ENCODE measurements around the gene LIN7B.
"Not testable (repeated sequence)": the region's sequence is repeated elsewhere in the genome, so short reads cannot be mapped to it uniquely, and the experiment has no call there.

Gene LIN7B

GRCh38 chr19:49135686-49136085, 21.5 kb downstream of the LIN7B start:
- peaks cover 28% of the 10 kb centered on the region for H3K27me3 Mint-ChIP-seq
- peaks cover 7% of the 10 kb centered on the region for H3K4me1 Mint-ChIP-seq
- no peak for ATAC-seq (ENCODE audit: low read depth)
- no peak overlapping the region for H3K27ac Mint-ChIP-seq
- DNase-seq (ENCODE audit: low spot score in 2 of 2): no peak
- H3K4me3 Mint-ChIP-seq: no peak overlapping the region
- H3K36me3 Mint-ChIP-seq: peaks cover 4% of the 10 kb centered on the region
- H3K9me3 Mint-ChIP-seq: no peaks in the 10 kb centered on the region

DNA sequence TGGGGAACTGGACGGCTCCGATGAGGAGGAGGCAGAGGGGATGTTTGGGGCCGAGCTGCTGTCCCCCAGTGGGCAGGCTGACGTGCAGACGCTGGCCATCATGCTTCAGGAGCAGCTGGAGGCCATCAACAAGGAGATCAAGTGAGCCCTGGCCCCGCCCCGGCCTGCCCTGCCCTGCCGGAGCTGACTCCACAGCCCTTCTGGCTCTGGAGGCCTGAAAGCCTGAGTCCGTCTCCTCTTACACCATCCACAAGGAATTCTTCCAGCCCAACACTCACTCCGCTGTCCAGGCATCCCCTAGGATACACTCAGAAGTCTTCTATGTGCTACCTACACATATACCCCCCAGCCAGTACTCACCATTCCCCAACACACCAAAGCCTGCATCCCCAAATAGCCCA, 22.6 kb downstream of the LIN7B start:
- DNase-seq (ENCODE audit: low spot score in 2 of 2) (no peak), ATAC-seq (ENCODE audit: low read depth) (no peak)
- peaks cover 6% of the 10 kb centered on the region for H3K36me3 Mint-ChIP-seq
- H3K4me1 Mint-ChIP-seq: peaks cover 11% of the 10 kb centered on the region
- peaks cover 32% of the 10 kb centered on the region for H3K27me3 Mint-ChIP-seq
- no peaks in the 10 kb centered on the region for H3K9me3 Mint-ChIP-seq
- H3K4me3 Mint-ChIP-seq: no peak overlapping the region
- no peak overlapping the region for H3K27ac Mint-ChIP-seq

DNA sequence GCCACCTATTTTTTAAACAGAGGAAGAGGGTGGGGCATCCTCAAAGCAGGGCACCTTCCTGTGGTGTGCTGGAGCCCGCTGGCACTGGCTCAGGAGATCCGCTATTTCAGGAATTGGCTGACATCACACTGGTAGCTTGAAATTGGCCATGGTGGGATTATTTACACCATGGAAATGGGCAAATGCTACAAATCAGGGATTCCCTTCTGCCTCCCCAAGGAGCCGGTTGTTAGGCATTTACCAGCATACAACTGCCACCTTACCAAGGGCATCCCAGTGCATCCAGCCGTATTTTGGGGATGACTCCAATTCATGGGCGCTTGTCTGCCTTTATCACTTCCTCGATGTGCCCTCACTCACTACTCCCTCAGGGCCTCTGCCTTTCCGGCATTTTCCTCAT, 26.8 kb downstream of the LIN7B start:
- H3K27me3 Mint-ChIP-seq: peaks cover 34% of the 10 kb centered on the region
- H3K36me3 Mint-ChIP-seq: peaks cover 6% of the 10 kb centered on the region
- peaks cover 16% of the 10 kb centered on the region for H3K4me1 Mint-ChIP-seq
- no peak overlapping the region for H3K27ac Mint-ChIP-seq
- no peak for DNase-seq (ENCODE audit: low spot score in 2 of 2)
- ATAC-seq (ENCODE audit: low read depth): no peak
- H3K9me3 Mint-ChIP-seq: no peaks in the 10 kb centered on the region
- no peak overlapping the region for H3K4me3 Mint-ChIP-seq

DNA sequence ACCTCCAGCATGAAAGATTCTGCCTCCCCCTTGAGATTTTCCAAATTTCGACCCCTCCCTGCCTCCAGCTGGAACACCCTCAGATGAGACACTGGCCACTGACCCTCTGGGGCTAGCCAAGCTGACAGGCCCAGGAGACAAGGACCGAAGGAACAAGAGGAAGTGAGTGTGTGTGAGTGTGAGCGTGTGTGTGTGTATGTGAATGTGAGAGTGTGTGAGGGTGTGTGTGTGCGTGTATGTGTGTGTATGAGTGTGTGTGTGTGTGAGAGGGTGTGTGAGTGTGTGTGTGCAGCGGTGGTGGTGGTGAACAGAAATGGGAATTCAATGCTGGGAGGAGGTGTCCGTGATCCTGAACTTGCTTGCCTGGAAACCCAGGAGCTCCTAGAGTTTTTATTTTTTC, 27.2 kb downstream of the LIN7B start:
- Mint-ChIP-seq H3K27me3 (peaks cover 33% of the 10 kb centered on the region), H3K36me3 (peaks cover 6% of the 10 kb centered on the region), H3K27ac (no peak overlapping the region), H3K4me3 (no peak overlapping the region), H3K4me1 (peaks cover 16% of the 10 kb centered on the region), H3K9me3 (no peaks in the 10 kb centered on the region)
- no peak for ATAC-seq (ENCODE audit: low read depth)
- no peak for DNase-seq (ENCODE audit: low spot score in 2 of 2)

- no peak overlapping the region for H3K27ac Mint-ChIP-seq
- H3K9me3 Mint-ChIP-seq: no peaks in the 10 kb centered on the region
- peaks cover 4% of the 10 kb centered on the region for H3K36me3 Mint-ChIP-seq
Observed at GRCh38 chr19:49142866-49143335, 28.7 kb downstream of the LIN7B start.

DNA sequence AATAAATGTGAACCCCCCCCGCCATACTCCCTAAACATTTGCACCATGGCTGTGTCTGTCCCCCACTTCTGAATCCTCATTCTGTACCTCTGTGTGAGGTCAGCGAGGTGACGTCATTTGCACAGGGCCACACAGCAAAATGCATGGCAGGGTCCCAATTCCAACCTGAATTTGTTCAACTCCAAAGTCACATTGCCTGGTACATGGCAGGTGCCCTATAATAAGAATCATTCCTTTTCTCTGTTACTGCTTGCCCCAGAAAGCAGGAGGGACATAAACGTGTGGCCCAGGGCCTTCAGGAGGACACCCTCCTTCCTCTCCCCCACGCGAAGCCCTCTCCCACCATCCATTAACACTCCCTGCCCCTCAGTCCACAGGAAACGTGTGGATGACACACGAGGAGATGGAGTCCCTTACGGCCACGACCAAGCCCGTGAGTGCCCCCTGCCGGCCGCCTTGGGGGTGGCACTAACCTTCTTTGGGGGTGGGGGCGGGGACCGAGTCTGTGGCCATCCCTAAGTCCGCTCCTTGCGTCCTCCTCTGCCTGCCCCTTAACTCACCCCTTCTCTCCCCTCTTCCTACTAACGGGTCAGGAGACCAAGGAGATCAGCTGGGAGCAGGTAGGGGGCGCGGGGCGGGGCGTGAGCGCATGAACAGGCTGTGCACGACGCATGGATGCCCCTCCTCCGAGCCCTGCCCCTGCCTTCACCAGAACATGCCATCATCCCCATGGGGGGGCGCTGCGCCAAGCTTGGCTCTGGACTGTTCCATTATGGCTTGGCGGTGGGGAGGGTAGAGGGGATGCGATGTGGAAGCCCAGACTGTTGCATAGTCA, 31.6 kb downstream of the LIN7B start:
- Mint-ChIP-seq H3K27ac (no peak overlapping the region), H3K36me3 (peaks cover 4% of the 10 kb centered on the region), H3K9me3 (no peaks in the 10 kb centered on the region), H3K27me3 (peaks cover 41% of the 10 kb centered on the region), H3K4me3 (no peak overlapping the region), H3K4me1 (peaks cover 20% of the 10 kb centered on the region)
- ATAC-seq (ENCODE audit: low read depth) (peak; percentile 46), DNase-seq (ENCODE audit: low spot score in 2 of 2) (peak; percentile 68 to 80)

More at GRCh38 chr19:49142866-49143335, 28.7 kb downstream of the LIN7B start:
- peaks cover 16% of the 10 kb centered on the region for H3K4me1 Mint-ChIP-seq
- DNase-seq (ENCODE audit: low spot score in 2 of 2) (no peak), ATAC-seq (ENCODE audit: low read depth) (peak; percentile 74)
- peaks cover 34% of the 10 kb centered on the region for H3K27me3 Mint-ChIP-seq
- H3K4me3 Mint-ChIP-seq: peak overlapping the region; percentile 72

DNA sequence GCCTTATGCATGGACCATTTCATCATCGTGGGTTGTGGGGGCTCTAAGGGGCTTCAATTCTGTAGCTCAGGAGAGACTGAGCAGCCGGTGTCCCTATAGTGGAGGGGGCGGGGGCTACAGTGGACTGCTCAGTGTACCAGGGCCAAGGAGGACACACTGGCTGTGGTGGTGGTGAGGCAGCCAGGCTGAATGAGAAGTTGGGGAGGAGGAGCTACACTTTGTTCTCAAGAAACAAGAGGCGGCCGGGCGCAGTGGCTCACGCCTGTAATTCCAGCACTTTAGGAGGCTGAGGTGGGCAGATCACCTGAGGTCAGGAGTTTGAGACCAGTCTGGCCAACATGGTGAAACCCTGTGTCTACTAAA, 32.2 kb downstream of the LIN7B start:
- H3K27ac Mint-ChIP-seq; H3K4me3 Mint-ChIP-seq; H3K9me3 Mint-ChIP-seq; H3K36me3 Mint-ChIP-seq; ATAC-seq (ENCODE audit: low read depth); DNase-seq (ENCODE audit: low spot score in 2 of 2): not testable (repeated sequence)
- Mint-ChIP-seq H3K27me3 (peaks cover 38% of the 10 kb centered on the region), H3K4me1 (peaks cover 18% of the 10 kb centered on the region)

DNA sequence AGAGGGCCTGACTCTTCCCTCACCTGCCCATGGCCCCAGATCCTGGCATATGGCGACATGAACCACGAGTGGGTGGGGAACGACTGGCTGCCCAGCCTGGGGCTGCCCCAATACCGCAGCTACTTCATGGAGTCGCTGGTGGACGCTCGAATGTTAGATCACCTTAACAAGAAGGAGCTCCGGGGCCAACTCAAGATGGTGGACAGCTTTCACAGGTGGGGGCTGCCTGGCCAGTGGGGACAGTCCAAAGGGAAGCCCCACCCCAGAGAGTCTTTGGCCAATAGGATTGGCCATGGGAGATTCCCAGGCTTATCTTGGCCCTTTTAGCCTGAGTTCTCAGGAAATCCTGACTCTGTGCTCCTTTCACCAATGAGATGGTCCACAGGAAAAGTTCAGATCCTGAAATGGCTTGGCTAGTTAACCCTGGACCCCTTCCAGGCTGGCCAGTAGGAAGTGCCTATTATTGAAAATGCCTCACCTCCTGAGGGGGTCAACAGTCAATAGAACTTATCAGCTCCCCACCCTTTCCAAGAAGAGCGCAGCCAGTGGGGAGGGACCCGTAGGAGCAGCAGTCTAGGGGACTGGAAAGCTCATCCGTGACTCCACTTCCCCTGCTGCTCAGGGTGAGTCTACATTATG, 34.0 kb downstream of the LIN7B start:
- H3K4me1 Mint-ChIP-seq: peaks cover 11% of the 10 kb centered on the region
- no peaks in the 10 kb centered on the region for H3K9me3 Mint-ChIP-seq
- peaks cover 35% of the 10 kb centered on the region for H3K27me3 Mint-ChIP-seq

GRCh38 chr19:49148784-49149651, 34.8 kb downstream of the LIN7B start:
- Mint-ChIP-seq H3K27ac (peak overlapping the region; percentile 7), H3K27me3 (peaks cover 42% of the 10 kb centered on the region), H3K4me1 (peaks cover 14% of the 10 kb centered on the region), H3K36me3 (peaks cover 3% of the 10 kb centered on the region), H3K9me3 (peaks cover 4% of the 10 kb centered on the region), H3K4me3 (peak overlapping the region; percentile 71)
- peak; percentile 47 for ATAC-seq (ENCODE audit: low read depth)
- peak; percentile 67 to 73 for DNase-seq (ENCODE audit: low spot score in 2 of 2)

More for the DNA sequence above, 34.0 kb downstream of the LIN7B start:
- DNase-seq (ENCODE audit: low spot score in 2 of 2) (no peak), ATAC-seq (ENCODE audit: low read depth) (no peak)
- Mint-ChIP-seq H3K4me3 (peak overlapping the region; percentile 62), H3K36me3 (no peaks in the 10 kb centered on the region), H3K27ac (peak overlapping the region; percentile 7)

DNA sequence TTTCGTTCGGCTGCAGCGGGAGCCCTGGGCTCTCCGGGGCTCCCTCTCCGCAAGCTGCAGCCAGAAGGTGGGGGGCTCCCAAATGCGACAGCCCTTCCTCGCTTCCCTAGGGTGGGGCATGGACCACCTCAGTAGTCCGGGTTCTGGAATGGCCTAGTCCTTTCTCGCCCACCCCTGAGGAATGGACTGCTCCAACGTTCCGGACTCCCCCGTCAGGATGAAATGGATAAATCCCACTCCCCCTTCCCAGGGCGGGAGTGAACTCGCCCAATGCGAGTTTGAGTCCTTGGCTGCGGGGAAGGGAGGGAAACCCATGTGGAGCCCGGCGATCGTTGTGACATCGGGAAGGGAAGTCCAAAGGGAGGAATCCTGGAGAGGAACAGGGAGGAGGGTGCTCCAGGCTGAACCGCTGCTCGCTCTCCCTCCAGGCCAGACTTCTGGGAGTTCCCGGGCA, 35.5 kb downstream of the LIN7B start:
- H3K27me3 Mint-ChIP-seq: peaks cover 49% of the 10 kb centered on the region
- ATAC-seq (ENCODE audit: low read depth): no peak
- H3K4me3 Mint-ChIP-seq: peak overlapping the region; percentile 82
- H3K36me3 Mint-ChIP-seq: peaks cover 4% of the 10 kb centered on the region
- no peak for DNase-seq (ENCODE audit: low spot score in 2 of 2)
- peaks cover 14% of the 10 kb centered on the region for H3K4me1 Mint-ChIP-seq
- no peak overlapping the region for H3K27ac Mint-ChIP-seq
- peaks cover 9% of the 10 kb centered on the region for H3K9me3 Mint-ChIP-seq

- peak overlapping the region; percentile 82 for H3K4me3 Mint-ChIP-seq
- peak; percentile 26 for ATAC-seq (ENCODE audit: low read depth)
- H3K9me3 Mint-ChIP-seq: peaks cover 11% of the 10 kb centered on the region
- H3K27ac Mint-ChIP-seq: no peak overlapping the region
- H3K36me3 Mint-ChIP-seq: peaks cover 5% of the 10 kb centered on the region
- H3K4me1 Mint-ChIP-seq: peaks cover 14% of the 10 kb centered on the region
- DNase-seq (ENCODE audit: low spot score in 2 of 2): no peak
- peaks cover 49% of the 10 kb centered on the region for H3K27me3 Mint-ChIP-seq
Observed at GRCh38 chr19:49150106-49150943, 36.2 kb downstream of the LIN7B start.

- H3K9me3 Mint-ChIP-seq: peaks cover 11% of the 10 kb centered on the region
- no peak overlapping the region for H3K27ac Mint-ChIP-seq
- DNase-seq (ENCODE audit: low spot score in 2 of 2) (no peak), ATAC-seq (ENCODE audit: low read depth) (no peak)
- H3K4me1 Mint-ChIP-seq: peaks cover 12% of the 10 kb centered on the region
- H3K4me3 Mint-ChIP-seq: peak overlapping the region; percentile 82
- H3K27me3 Mint-ChIP-seq: peaks cover 45% of the 10 kb centered on the region
- peaks cover 5% of the 10 kb centered on the region for H3K36me3 Mint-ChIP-seq
Observed at GRCh38 chr19:49150944-49151243, 36.7 kb downstream of the LIN7B start.
